Renal cortex interstitium (tissue), 15 donors: ENCODE results near the gene DLEC1. TPM values are rescaled to one million over a fixed set of nuclear protein-coding genes. Genes with fewer than 3 reads are reported as not detected.

Experiments used
- DNase-seq, 11 donors: peaks; one replicate each; pipeline ENCODE4 v3.0.0-alpha.2; 2013; ENCODE audit warnings: low read depth in 9 of 11, low spot score in 4 of 11; ENCODE audit errors: extremely low read depth in 1 of 11
- long read RNA-seq, 16 experiments: transcript quantifications; one replicate each; lab custom pipeline, GENCODE V29; 2026
- polyA plus RNA-seq, 3 donors: library from polyadenylated mRNA; unstranded; fragments of 120-200 nt; gene quantifications; one replicate each; pipeline ENCODE4 v1.2.1, GENCODE V29; 2013; ENCODE audit not compliant: insufficient read length in 3 of 3

DLEC1 gene
- polyA plus RNA-seq, result 1 to 10 TPM in 1 of 3 donors, under 1 TPM in 2; 0.48 to 1.5 (median 0.82) TPM
- long read RNA-seq, donor 1, partial matches to known transcripts, result 53 of 53 reads
- long read RNA-seq, donor 1, other reads (novel, unspliced or antisense), result 0 of 53 reads
- long read RNA-seq, donor 2, partial matches to known transcripts, result 57 of 57 reads
- long read RNA-seq, donor 2, other reads (novel, unspliced or antisense), result 0 of 57 reads
- long read RNA-seq, donor 3, partial matches to known transcripts, result 164 of 164 reads
- long read RNA-seq, donor 3, other reads (novel, unspliced or antisense), result 0 of 164 reads
- long read RNA-seq, donor 4, partial matches to known transcripts, result 136 of 147 reads
- long read RNA-seq, donor 4, other reads (novel, unspliced or antisense), result 11 of 147 reads
- long read RNA-seq, donor 5, result 0 reads
- long read RNA-seq, donor 6, partial matches to known transcripts, result 67 of 67 reads
- long read RNA-seq, donor 6, other reads (novel, unspliced or antisense), result 0 of 67 reads
- long read RNA-seq, donor 7, partial matches to known transcripts, result 131 of 131 reads
- long read RNA-seq, donor 7, other reads (novel, unspliced or antisense), result 0 of 131 reads
- long read RNA-seq, donor 8, partial matches to known transcripts, result 190 of 195 reads
- long read RNA-seq, donor 8, other reads (novel, unspliced or antisense), result 5 of 195 reads
- long read RNA-seq, donor 9, partial matches to known transcripts, result 70 of 70 reads
- long read RNA-seq, donor 9, other reads (novel, unspliced or antisense), result 0 of 70 reads
- long read RNA-seq, donor 10, partial matches to known transcripts, result 84 of 84 reads
- long read RNA-seq, donor 10, other reads (novel, unspliced or antisense), result 0 of 84 reads
- long read RNA-seq, donor 11, partial matches to known transcripts, result 110 of 110 reads
- long read RNA-seq, donor 11, other reads (novel, unspliced or antisense), result 0 of 110 reads
- long read RNA-seq, donor 12, partial matches to known transcripts, result 56 of 56 reads
- long read RNA-seq, donor 12, other reads (novel, unspliced or antisense), result 0 of 56 reads
- long read RNA-seq, donor 13, partial matches to known transcripts, result 74 of 116 reads
- long read RNA-seq, donor 13, other reads (novel, unspliced or antisense), result 42 of 116 reads
- long read RNA-seq, donor 14, partial matches to known transcripts, result 101 of 101 reads
- long read RNA-seq, donor 14, other reads (novel, unspliced or antisense), result 0 of 101 reads
- long read RNA-seq, donor 15, partial matches to known transcripts, result 11 of 29 reads
- long read RNA-seq, donor 15, other reads (novel, unspliced or antisense), result 18 of 29 reads
- long read RNA-seq, donor 16, partial matches to known transcripts, result 398 of 415 reads
- long read RNA-seq, donor 16, other reads (novel, unspliced or antisense), result 17 of 415 reads

GRCh38 chr3:38039101-38039898 lies at the start of gene DLEC1:
Gene DLEC1 (plus strand): TSS chr3:38039208. CDS start chr3:38039226, 18 bp downstream.
- peak in 4 of 11 donors; percentile 46 to 55 (median 49) for DNase-seq

GRCh38 chr3:37989821-37990480 lies 49.1 kb upstream of the DLEC1 start:
- DNase-seq, result no peak

- DNase-seq, result peak in 4 of 11 donors; percentile 29 to 42 (median 37)
These were observed 48.5 kb upstream of the DLEC1 start, which contains the start of gene VILL for GRCh38 chr3:37990527-37990926. Gene VILL (plus strand): TSS chr3:37990786. CDS start chr3:37993673, 2,887 bp downstream.

- DNase-seq, result no peak
These were observed 47.9 kb upstream of the DLEC1 start for GRCh38 chr3:37991109-37991508.

GRCh38 chr3:37991823-37992222 lies 47.2 kb upstream of the DLEC1 start:
- DNase-seq, result no peak

GRCh38 chr3:37992271-37993066 lies 46.5 kb upstream of the DLEC1 start:
- no peak for DNase-seq

GRCh38 chr3:37993067-37993455 lies 45.9 kb upstream of the DLEC1 start:
- no peak for DNase-seq

- no peak for DNase-seq
These were observed 45.6 kb upstream of the DLEC1 start for GRCh38 chr3:37993460-37993819.

GRCh38 chr3:37993820-37994638 lies 45.0 kb upstream of the DLEC1 start:
- DNase-seq, result peak in 9 of 11 donors; percentile 44 to 59 (median 50)

GRCh38 chr3:37994639-37994972 lies 44.4 kb upstream of the DLEC1 start:
- DNase-seq, result no peak

- no peak for DNase-seq
These were observed 43.1 kb upstream of the DLEC1 start for GRCh38 chr3:37995652-37996641.

- DNase-seq, result peak in 10 of 11 donors; percentile 51 to 82 (median 64)
These were observed 42.2 kb upstream of the DLEC1 start for GRCh38 chr3:37996785-37997301.

- DNase-seq, result no peak
These were observed 41.7 kb upstream of the DLEC1 start for GRCh38 chr3:37997342-37997741.

GRCh38 chr3:37997791-37998370 lies 41.1 kb upstream of the DLEC1 start:
- no peak for DNase-seq
